NB4 (cell line): Measurements from ENCODE around the gene DAGLB.

Experiments used
- DNase-seq: peaks from one replicate; pipeline ENCODE4 v3.0.0; 2010; ENCODE audit warnings: low read depth
- H3K4me3 ChIP-seq: one replicate; pipeline ENCODE4 v1.5.1; 2011; ENCODE audit warnings: mild to moderate bottlenecking, low read depth, low read length, moderate library complexity
- MYC ChIP-seq: IDR thresholded peaks from 2 replicates; pipeline ENCODE4 v1.6.1; 2011; ENCODE audit warnings: low read depth, low read length
- POLR2A ChIP-seq: IDR thresholded peaks from 2 replicates; pipeline ENCODE4 v1.6.1; 2011; ENCODE audit warnings: mild to moderate bottlenecking; ENCODE audit not compliant: insufficient read length; ENCODE audit errors: extremely low read depth
- TF ChIP-seq, protein P1 (sequence below): IDR thresholded peaks from one replicate; pipeline ENCODE4 v1.5.1; 2012; ENCODE audit warnings: low read depth, low read length
- TF ChIP-seq, protein P2 (sequence below): IDR thresholded peaks from 2 replicates; pipeline ENCODE4 v1.6.1; 2011; ENCODE audit warnings: low read depth, low read length

Gene DAGLB, protein sequence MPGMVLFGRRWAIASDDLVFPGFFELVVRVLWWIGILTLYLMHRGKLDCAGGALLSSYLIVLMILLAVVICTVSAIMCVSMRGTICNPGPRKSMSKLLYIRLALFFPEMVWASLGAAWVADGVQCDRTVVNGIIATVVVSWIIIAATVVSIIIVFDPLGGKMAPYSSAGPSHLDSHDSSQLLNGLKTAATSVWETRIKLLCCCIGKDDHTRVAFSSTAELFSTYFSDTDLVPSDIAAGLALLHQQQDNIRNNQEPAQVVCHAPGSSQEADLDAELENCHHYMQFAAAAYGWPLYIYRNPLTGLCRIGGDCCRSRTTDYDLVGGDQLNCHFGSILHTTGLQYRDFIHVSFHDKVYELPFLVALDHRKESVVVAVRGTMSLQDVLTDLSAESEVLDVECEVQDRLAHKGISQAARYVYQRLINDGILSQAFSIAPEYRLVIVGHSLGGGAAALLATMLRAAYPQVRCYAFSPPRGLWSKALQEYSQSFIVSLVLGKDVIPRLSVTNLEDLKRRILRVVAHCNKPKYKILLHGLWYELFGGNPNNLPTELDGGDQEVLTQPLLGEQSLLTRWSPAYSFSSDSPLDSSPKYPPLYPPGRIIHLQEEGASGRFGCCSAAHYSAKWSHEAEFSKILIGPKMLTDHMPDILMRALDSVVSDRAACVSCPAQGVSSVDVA

DNA sequence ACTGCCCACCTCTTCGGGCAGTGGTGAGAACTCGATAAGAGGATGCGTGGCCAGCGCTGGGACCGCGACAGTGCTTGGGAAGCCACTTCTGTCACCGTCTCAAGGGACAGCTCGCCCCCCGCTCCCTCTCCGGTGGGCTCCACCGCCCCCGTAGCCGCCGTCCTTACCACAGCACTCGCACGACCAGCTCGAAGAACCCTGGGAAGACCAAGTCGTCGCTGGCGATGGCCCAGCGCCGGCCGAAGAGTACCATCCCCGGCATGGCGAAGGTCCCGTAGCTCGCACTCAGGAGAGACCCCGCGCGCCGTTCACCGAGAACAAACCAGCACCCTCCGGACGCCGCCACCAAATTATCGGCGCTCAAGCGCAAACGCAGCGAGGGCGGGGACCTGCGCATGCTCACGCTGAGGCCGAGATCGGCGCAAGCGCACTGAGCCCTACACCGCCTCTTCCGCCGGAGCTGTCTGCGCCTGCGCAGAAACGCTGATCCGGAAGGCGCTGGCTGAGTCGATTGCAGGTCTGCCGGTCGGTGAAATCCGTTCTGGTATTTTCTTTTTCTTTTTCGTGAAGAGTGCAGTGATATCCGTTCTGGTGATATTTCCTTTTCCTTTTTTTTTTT is at the start of gene DAGLB:
Gene DAGLB, minus strand, starts transcription at position 374 of the 619 bp plus-strand sequence. Its CDS starts 112 bp downstream, at position 262.
- DNase-seq = peak; percentile 95
- H3K4me3 ChIP-seq = peak within 1 kb of the TSS; percentile 70
- TF ChIP-seq MYC = no peak
- TF ChIP-seq, protein P1, sequence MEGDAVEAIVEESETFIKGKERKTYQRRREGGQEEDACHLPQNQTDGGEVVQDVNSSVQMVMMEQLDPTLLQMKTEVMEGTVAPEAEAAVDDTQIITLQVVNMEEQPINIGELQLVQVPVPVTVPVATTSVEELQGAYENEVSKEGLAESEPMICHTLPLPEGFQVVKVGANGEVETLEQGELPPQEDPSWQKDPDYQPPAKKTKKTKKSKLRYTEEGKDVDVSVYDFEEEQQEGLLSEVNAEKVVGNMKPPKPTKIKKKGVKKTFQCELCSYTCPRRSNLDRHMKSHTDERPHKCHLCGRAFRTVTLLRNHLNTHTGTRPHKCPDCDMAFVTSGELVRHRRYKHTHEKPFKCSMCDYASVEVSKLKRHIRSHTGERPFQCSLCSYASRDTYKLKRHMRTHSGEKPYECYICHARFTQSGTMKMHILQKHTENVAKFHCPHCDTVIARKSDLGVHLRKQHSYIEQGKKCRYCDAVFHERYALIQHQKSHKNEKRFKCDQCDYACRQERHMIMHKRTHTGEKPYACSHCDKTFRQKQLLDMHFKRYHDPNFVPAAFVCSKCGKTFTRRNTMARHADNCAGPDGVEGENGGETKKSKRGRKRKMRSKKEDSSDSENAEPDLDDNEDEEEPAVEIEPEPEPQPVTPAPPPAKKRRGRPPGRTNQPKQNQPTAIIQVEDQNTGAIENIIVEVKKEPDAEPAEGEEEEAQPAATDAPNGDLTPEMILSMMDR = no peak
- TF ChIP-seq, protein P2, sequence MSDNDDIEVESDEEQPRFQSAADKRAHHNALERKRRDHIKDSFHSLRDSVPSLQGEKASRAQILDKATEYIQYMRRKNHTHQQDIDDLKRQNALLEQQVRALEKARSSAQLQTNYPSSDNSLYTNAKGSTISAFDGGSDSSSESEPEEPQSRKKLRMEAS = no peak
- TF ChIP-seq POLR2A = peak; percentile 89

DNA sequence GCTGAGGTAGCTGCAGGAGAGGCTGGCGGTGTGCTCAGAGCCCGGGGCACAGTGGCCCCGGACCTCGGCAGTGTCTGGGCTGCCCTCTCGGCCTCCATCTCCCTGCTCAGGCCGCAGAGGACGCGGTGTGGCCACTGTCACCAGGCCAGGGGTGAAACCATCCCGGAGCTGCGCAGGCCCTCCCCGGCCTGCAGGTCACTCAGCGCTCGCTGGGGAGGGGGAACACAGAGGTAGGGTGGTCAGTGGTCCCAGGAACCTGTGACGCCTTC is 49.8 kb upstream of the DAGLB start:
- TF ChIP-seq POLR2A (no peak), MYC (no peak)
- TF ChIP-seq, protein P2 = no peak
- TF ChIP-seq, protein P1 = no peak
- no peak for DNase-seq
- H3K4me3 ChIP-seq = no peak overlapping the region

DNA sequence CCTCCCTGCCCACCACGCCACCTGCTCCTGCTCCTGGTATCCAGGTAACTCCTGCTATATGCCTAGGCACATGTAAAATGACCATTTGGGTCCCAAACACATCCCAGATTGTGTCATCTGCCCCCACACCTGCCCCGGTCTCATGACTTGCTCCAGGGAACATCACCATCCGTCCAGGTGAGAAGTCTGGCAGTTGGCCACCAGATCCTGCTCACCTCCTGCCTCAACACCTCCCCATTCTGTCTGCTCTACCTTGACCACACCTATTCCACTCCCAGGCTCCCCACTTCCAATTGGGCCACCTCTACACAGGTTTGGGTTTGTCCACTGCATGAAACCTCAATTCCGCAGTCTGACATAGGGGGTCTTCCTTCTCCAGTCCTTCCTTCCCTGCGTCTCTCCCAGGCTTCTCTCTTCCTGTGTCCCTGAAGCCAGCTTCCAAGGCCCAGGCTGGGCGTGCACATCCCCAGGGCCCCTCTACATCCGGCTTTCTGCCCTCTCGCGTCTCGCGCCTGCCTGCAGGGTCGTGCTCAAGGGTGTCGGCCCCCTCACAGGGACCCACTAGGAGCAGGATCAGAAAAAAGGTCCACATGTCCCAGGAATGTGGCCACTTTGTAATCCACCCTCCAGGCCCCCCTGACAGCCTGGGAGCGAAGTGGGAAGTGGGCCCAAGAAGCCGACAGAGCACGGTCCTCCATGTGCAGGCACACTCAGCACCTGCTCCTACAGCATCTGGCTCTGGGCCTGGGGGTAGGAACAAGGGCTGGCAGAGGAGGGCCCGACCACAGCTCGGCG is 49.3 kb upstream of the DAGLB start:
- TF ChIP-seq POLR2A (no peak), MYC (no peak)
- TF ChIP-seq, protein P2 = no peak
- TF ChIP-seq, protein P1 = no peak
- no peak overlapping the region for H3K4me3 ChIP-seq
- no peak for DNase-seq

DNA sequence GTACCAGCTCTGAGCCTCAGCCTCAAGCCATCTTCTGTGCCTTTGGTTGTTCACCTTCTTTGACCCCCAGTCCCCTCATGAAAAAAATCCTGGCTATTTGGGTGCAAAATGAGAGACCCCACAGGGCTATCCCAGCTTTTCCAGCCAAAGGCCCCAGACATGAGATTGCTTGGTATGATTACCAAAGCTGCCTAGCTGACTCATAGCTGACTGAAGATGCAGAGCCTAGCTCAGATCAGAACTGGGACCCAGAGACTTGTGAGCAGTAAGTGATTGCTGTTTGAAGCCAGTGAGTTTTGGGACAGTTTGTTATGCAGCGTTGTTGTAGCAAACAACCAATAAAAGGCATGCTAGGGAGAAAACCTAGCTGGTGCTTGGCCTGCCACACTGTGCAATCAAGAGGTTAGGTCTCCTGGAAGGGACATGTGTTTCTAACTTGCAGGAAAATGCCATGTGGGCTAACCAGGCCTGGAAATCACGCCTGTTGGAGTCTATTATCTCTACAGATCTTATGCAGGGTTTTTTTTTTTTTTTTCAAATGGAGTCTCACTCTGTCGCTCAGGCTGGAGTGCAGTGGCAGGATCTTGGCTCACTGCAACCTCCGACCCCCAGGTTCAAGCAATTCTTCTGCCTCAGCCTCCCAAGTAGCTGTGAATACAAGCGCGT is 48.0 kb upstream of the DAGLB start:
- no peak for DNase-seq
- TF ChIP-seq POLR2A (no peak), MYC (no peak)
- TF ChIP-seq, protein P2 = no peak
- TF ChIP-seq, protein P1 = no peak
- no peak overlapping the region for H3K4me3 ChIP-seq

DNA sequence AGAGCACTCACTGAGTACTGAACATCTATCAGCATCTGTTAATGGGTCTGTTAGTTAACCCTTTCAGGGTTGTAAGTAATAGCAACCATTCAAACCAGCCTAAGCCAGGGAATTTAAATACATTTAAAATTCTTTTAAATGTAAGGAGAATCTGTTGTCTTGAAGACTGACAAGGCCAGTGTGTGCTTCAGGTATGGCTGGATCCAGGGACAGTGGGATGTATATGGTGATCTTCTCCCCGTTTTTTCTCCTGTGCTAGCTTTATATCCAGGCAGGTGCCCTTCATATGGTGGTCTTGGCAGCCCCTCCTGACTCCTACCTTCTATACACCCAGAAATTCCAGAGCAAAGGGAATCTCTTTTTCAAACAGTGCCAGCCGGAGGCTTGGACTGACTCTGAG is 46.6 kb upstream of the DAGLB start:
- no peak for DNase-seq
- no peak for TF ChIP-seq MYC
- TF ChIP-seq, protein P2 = no peak
- TF ChIP-seq, protein P1 = no peak
- no peak for TF ChIP-seq POLR2A
- no peak overlapping the region for H3K4me3 ChIP-seq
